Measurements from ENCODE around the gene ACTL7B. TPM values are rescaled to one million over a fixed set of nuclear protein-coding genes. Genes with fewer than 3 reads are reported as not detected.

The ACTL7B gene
- total RNA-seq, 1 donor from 2014 or later = not detected

DNA sequence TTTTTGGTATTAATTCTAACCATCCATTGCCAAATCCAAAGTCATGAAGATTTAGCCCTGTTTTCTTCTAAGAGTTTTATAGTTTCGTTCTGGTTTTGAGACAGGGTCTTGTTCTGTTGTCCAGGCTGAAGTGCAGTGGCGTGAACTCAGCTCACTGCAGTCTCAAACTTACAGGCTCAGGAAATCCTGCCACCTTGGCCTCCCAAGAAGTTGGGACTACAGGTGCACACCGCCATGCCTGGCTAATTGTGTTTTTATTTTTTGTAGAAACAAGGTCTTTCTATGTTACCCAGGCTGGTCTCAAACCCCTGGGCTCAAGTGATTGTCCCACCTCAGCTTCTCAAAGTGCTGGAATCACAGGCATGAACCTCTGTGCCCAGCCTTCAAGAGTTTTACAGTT is 27.3 kb upstream of the ACTL7B start:
- no peak for DNase-seq (ENCODE audit: low read depth)
- no peak overlapping the region for H3K4me3 ChIP-seq (ENCODE audit: low read depth, low read length)
- TF ChIP-seq CTCF (conservative IDR thresholded peaks at IDR 0.05; ENCODE audit: low read depth, low read length) = no peak

DNA sequence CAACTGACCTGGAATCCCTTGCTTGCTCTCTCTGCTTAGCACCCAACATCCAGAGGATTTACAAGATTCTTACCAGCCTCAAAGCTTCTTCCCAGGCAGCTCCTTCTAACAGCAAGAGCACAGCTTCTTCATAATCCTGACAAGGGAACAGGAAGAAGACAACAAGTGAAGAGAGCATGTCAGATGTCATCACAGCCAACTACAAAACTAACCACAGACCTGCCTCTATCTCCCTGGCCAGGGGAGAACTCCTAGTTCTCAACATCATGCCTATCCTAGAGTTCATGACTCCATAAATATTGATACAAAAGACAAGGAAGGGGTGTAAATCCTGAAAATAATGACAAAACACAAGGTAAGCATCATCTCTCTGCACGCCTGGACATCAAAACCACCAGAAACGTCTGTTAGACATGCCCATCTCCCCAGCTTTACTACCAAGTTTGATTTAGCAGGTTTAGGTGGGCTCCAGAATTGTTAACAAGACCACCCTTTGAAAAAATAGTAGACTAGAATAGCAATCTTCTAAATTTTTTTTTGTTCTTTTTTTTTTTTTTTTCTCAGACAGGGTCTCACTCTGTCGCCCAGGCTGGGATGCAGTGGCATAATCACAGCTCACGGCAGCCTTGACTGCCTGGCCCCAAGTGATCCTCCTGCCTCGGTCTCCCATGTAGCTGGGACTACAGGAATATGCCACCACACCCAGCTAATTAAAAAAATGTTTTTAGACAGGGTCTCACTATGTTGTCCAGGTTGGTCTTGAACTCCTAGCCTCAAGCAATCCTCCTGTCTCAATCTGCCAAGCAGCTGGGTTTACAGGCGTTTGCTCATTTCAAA is 26.5 kb upstream of the ACTL7B start:
- TF ChIP-seq CTCF (conservative IDR thresholded peaks at IDR 0.05; ENCODE audit: low read depth, low read length) = no peak
- no peak for DNase-seq (ENCODE audit: low read depth)
- H3K4me3 ChIP-seq (ENCODE audit: low read depth, low read length) = no peak overlapping the region

DNA sequence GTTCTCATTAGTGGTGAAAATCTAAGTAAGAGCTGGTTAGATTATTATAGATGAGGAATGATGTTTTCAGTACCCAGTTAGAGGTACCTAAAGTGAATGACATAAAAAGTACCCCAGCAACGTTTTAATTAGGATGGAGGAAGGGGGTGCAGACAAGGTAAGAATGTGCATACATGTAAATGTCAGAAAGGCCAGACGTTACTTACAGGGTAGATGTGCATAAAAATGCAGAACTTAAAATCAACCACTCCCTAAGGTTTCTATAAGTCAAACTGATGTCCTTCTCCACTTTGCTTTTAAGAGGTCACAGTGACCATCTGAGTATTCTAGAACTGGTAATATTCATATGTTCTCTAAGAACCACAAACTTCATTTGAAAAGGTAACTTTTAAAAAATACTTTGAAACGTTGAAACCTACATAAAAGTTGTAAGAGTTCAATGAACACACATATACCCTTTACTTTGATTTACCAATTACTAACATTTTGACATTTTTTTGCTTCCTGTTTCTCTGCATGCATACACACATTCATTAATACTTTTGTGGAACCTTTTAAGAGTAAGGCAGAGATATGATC is 25.0 kb upstream of the ACTL7B start:
- DNase-seq (ENCODE audit: low read depth) = no peak
- H3K4me3 ChIP-seq (ENCODE audit: low read depth, low read length) = no peak overlapping the region
- no peak for TF ChIP-seq CTCF (conservative IDR thresholded peaks at IDR 0.05; ENCODE audit: low read depth, low read length)

DNA sequence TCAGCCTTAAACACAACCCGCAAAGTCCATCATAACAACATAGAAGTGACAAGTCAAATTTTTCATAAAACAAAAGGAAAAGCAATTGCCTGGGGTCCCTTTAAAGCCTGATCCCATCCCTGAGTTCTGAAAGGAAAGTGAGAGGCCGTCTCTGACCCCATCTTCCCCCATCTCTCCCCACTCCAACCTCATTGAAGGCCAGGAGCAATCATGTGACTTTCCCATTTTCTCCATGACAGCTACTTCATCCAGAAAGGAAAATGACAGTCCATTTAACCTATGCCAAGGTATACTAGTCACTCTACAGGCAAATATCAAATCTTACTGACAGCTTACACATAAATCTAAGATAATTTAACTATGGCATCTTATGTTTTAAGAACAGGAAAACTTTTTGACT is 21.7 kb upstream of the ACTL7B start:
- DNase-seq (ENCODE audit: low read depth) = no peak
- TF ChIP-seq CTCF (conservative IDR thresholded peaks at IDR 0.05; ENCODE audit: low read depth, low read length) = no peak
- H3K4me3 ChIP-seq (ENCODE audit: low read depth, low read length) = no peak overlapping the region

GRCh38 chr9:108876425-108876824 is 20.6 kb upstream of the ACTL7B start:
- DNase-seq (ENCODE audit: low read depth) = no peak
- no peak for TF ChIP-seq CTCF (conservative IDR thresholded peaks at IDR 0.05; ENCODE audit: low read depth, low read length)
- no peak overlapping the region for H3K4me3 ChIP-seq (ENCODE audit: low read depth, low read length)

DNA sequence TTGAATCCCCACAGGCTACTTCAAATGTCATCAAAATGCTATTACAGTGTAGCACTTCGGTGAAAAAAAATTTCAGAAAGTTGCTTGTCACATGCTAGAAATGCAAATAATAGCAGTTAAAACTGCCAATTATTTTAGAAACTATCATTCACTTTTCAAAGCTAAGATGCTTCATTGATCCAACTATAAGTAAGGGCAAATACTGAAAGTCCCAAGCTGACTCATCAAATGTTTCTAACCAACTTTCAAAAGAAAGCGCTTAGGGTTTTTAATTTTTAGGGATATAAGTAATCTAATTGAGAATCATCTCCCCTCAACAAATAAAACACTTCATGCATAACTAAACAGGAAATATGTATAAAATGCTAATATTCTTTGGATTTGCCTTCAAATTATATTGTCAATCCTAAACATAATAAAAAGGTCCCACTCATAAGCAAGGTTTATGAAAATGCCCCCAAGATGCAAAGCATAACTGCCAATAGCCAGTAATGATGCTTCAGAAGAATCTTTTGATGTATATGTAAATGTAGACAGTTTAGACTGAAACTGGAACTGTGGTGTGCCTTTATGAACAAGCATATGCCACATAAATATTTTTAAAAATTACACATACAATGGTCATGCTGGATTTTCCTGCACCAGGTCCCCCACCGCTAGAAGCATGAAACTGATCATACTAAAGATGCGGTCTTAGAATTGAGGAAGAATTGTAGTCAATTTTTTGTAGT is 18.4 kb upstream of the ACTL7B start:
- H3K4me3 ChIP-seq (ENCODE audit: low read depth, low read length) = no peak overlapping the region
- TF ChIP-seq CTCF (conservative IDR thresholded peaks at IDR 0.05; ENCODE audit: low read depth, low read length) = no peak
- DNase-seq (ENCODE audit: low read depth) = no peak

Data from epithelial cell of proximal tubule (primary cell).